Measurements from ENCODE around the gene RIMBP2.
A peak's percentile ranks its signal among the peaks of the same experiment; 100 is the strongest.
"Not testable (repeated sequence)": the region's sequence is repeated elsewhere in the genome, so short reads cannot be mapped to it uniquely, and the experiment has no call there.

The RIMBP2 gene

GRCh38 chr12:130743176-130743575 lies 27.1 kb upstream of the RIMBP2 start:
- no peak overlapping the region for H3K4me3 ChIP-seq (ENCODE audit: low read length)
- no peak for DNase-seq (ENCODE audit: low read depth, low spot score)

- DNase-seq (ENCODE audit: low read depth, low spot score), result no peak
- no peak overlapping the region for H3K4me3 ChIP-seq (ENCODE audit: low read length)
Measured at GRCh38 chr12:130742716-130743115, 26.6 kb upstream of the RIMBP2 start.

- H3K4me3 ChIP-seq (ENCODE audit: low read length), result no peak overlapping the region
- no peak for DNase-seq (ENCODE audit: low read depth, low spot score)
Measured at GRCh38 chr12:130742112-130742511, 26.0 kb upstream of the RIMBP2 start.

- H3K4me3 ChIP-seq (ENCODE audit: low read length), result no peak overlapping the region
- DNase-seq (ENCODE audit: low read depth, low spot score), result no peak
Measured at GRCh38 chr12:130739571-130739970, 23.5 kb upstream of the RIMBP2 start.

- not testable (repeated sequence) for DNase-seq (ENCODE audit: low read depth, low spot score)
Measured at GRCh38 chr12:130738403-130738802, 22.3 kb upstream of the RIMBP2 start.

GRCh38 chr12:130737731-130738130 lies 21.6 kb upstream of the RIMBP2 start:
- H3K4me3 ChIP-seq (ENCODE audit: low read length), result no peak overlapping the region
- DNase-seq (ENCODE audit: low read depth, low spot score), result no peak

More at GRCh38 chr12:130738403-130738802, 22.3 kb upstream of the RIMBP2 start:
- not testable (repeated sequence) for H3K4me3 ChIP-seq (ENCODE audit: low read length)

GRCh38 chr12:130729344-130729743 lies 13.2 kb upstream of the RIMBP2 start:
- H3K4me3 ChIP-seq (ENCODE audit: low read length), result no peak overlapping the region
- no peak for DNase-seq (ENCODE audit: low read depth, low spot score)

- DNase-seq (ENCODE audit: low read depth, low spot score), result no peak
- no peak overlapping the region for H3K4me3 ChIP-seq (ENCODE audit: low read length)
Measured at GRCh38 chr12:130728158-130729058, 12.3 kb upstream of the RIMBP2 start.

GRCh38 chr12:130719263-130719859 lies 3.3 kb upstream of the RIMBP2 start:
- DNase-seq (ENCODE audit: low read depth, low spot score), result no peak
- H3K4me3 ChIP-seq (ENCODE audit: low read length), result no peak overlapping the region

- no peak overlapping the region for H3K4me3 ChIP-seq (ENCODE audit: low read length)
- DNase-seq (ENCODE audit: low read depth, low spot score), result no peak
Measured at GRCh38 chr12:130717752-130718151, 1.7 kb upstream of the RIMBP2 start.

- H3K4me3 ChIP-seq (ENCODE audit: low read length), result no peak overlapping the region
- DNase-seq (ENCODE audit: low read depth, low spot score), result no peak
Measured at GRCh38 chr12:130716969-130717366, 869 bp upstream of the RIMBP2 start.

GRCh38 chr12:130715150-130715997 lies 725 bp downstream of the RIMBP2 start:
- no peak overlapping the region for H3K4me3 ChIP-seq (ENCODE audit: low read length)
- no peak for DNase-seq (ENCODE audit: low read depth, low spot score)

- DNase-seq (ENCODE audit: low read depth, low spot score), result no peak
- H3K4me3 ChIP-seq (ENCODE audit: low read length), result no peak overlapping the region
Measured at GRCh38 chr12:130714591-130715149, 1.4 kb downstream of the RIMBP2 start.

GRCh38 chr12:130714091-130714590 lies 2.0 kb downstream of the RIMBP2 start:
- no peak for DNase-seq (ENCODE audit: low read depth, low spot score)
- no peak overlapping the region for H3K4me3 ChIP-seq (ENCODE audit: low read length)

GRCh38 chr12:130713581-130713991 lies 2.5 kb downstream of the RIMBP2 start:
- no peak overlapping the region for H3K4me3 ChIP-seq (ENCODE audit: low read length)
- no peak for DNase-seq (ENCODE audit: low read depth, low spot score)

- no peak for DNase-seq (ENCODE audit: low read depth, low spot score)
- no peak overlapping the region for H3K4me3 ChIP-seq (ENCODE audit: low read length)
Measured at GRCh38 chr12:130712346-130713065, 3.6 kb downstream of the RIMBP2 start.

GRCh38 chr12:130711756-130712155 lies 4.3 kb downstream of the RIMBP2 start:
- DNase-seq (ENCODE audit: low read depth, low spot score), result peak; percentile 75

GRCh38 chr12:130710733-130711080 lies 5.4 kb downstream of the RIMBP2 start:
- no peak overlapping the region for H3K4me3 ChIP-seq (ENCODE audit: low read length)
- no peak for DNase-seq (ENCODE audit: low read depth, low spot score)

More at GRCh38 chr12:130711756-130712155, 4.3 kb downstream of the RIMBP2 start:
- no peak overlapping the region for H3K4me3 ChIP-seq (ENCODE audit: low read length)

All from Jurkat, Clone E6-1 (cell line).